ENCODE measurements around the gene DAP. TPM values are rescaled to one million over a fixed set of nuclear protein-coding genes. Genes with fewer than 3 reads are reported as not detected.

Gene DAP
- total RNA-seq, 1 experiment from 2014 or later = 95.9 TPM

DNA sequence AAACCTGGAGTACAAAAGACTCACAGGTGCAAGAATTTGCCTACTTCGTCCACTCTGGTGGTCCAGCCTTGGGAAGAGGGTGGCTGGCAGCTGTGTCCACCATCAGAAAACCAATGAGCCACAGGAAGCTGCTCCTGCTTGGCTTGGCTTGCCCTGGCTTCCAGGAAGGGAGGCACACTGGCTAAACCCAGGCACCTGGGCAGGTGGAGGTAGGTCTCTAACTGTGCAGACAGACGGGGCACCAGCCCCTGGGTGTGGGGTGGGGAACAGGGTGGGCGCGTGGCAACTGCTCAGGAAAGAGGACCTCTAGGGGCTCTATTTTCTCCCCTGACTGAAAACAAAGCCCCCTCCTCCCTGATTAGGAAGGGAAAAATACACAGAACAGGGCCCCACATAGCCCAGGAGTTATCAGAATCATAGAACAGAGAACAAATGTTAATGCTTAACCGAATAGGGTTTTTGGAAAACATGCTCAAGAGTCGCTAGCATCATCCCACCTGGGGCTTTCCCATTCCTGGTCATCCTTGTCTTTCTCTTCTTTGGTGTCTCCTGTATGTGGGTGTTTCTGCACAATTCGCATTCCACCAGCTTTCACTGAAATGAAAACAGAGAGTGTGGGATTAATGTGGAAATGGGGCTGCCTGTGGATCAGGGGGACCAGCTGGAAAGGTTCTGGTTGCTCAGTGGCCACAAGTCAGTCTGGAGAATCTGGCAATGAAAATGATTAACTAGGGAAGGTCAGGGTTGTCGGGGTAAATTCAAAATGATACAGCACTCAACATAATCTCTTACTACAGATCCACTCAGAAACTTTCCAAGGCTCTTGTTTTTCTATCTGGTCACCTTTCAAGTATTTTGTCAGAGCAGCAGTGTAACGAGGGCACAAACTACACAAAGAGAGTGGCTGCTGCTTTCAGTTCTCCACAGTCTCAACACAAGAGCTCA, 13.1 kb downstream of the DAP start:
- TF ChIP-seq, protein P1, sequence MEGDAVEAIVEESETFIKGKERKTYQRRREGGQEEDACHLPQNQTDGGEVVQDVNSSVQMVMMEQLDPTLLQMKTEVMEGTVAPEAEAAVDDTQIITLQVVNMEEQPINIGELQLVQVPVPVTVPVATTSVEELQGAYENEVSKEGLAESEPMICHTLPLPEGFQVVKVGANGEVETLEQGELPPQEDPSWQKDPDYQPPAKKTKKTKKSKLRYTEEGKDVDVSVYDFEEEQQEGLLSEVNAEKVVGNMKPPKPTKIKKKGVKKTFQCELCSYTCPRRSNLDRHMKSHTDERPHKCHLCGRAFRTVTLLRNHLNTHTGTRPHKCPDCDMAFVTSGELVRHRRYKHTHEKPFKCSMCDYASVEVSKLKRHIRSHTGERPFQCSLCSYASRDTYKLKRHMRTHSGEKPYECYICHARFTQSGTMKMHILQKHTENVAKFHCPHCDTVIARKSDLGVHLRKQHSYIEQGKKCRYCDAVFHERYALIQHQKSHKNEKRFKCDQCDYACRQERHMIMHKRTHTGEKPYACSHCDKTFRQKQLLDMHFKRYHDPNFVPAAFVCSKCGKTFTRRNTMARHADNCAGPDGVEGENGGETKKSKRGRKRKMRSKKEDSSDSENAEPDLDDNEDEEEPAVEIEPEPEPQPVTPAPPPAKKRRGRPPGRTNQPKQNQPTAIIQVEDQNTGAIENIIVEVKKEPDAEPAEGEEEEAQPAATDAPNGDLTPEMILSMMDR (conservative IDR thresholded peaks at IDR 0.05; ENCODE audit: low read depth, low read length) = no peak
- no peak for TF ChIP-seq EZH2 (IDR thresholded peaks at IDR 0.05; ENCODE audit: borderline replicate concordance, low read depth, low read length, poor library complexity, severe bottlenecking)
- Histone ChIP-seq H3K4me3 (ENCODE audit: low read depth, low read length, poor library complexity, severe bottlenecking) (no peak overlapping the region), H3K36me3 (ENCODE audit: insufficient read depth, low read length, poor library complexity, severe bottlenecking) (peaks cover 34% of the 10 kb centered on the region), H3K9me3 (ENCODE audit: low read depth, low read length, poor library complexity, severe bottlenecking) (no peaks in the 10 kb centered on the region), H3K27ac (ENCODE audit: low read depth, low read length, poor library complexity, severe bottlenecking) (no peak overlapping the region), H3K4me1 (ENCODE audit: insufficient read depth, low read length, poor library complexity, severe bottlenecking) (no peaks in the 10 kb centered on the region), H3K27me3 (replicated peaks; ENCODE audit: insufficient read depth, low read depth, low read length, poor library complexity) (no peaks in the 10 kb centered on the region)
- BruUV-seq (replicated peaks) = no TSS peak
- POLR2A ChIA-PET (ENCODE audit: low non-redundant PET) = no interaction called here
- intact Hi-C loops (cut with micrococcal nuclease; ENCODE audit: unreplicated experiment) = no loop called here
- CTCF ChIA-PET = no interaction called here
- DNase-seq (ENCODE audit: low spot score) = no peak

DNA sequence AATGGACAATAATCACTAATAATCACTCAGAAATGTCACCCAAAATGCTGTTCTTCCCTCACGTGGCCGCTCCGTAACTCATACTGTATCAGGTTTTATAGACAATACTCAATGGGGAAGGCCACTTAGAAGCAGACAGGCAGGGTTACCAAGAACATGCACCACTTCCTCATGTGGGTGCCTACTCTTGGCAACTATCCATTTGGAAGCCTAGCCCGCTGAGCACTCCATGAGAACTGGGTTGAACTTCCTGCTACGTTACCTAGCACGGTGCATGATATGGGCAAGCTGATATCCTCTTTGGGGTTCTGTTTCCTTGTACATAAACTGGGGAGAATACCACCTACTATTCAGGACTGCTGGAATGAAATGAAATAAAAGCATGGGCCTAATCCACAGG, 14.3 kb downstream of the DAP start:
- Histone ChIP-seq H3K27ac (ENCODE audit: low read depth, low read length, poor library complexity, severe bottlenecking) (no peak overlapping the region), H3K4me1 (ENCODE audit: insufficient read depth, low read length, poor library complexity, severe bottlenecking) (no peaks in the 10 kb centered on the region), H3K36me3 (ENCODE audit: insufficient read depth, low read length, poor library complexity, severe bottlenecking) (peaks cover 36% of the 10 kb centered on the region), H3K27me3 (replicated peaks; ENCODE audit: insufficient read depth, low read depth, low read length, poor library complexity) (no peaks in the 10 kb centered on the region), H3K4me3 (ENCODE audit: low read depth, low read length, poor library complexity, severe bottlenecking) (no peak overlapping the region), H3K9me3 (ENCODE audit: low read depth, low read length, poor library complexity, severe bottlenecking) (no peaks in the 10 kb centered on the region)
- ChIA-PET POLR2A (ENCODE audit: low non-redundant PET) (no interaction called here), CTCF (no interaction called here)
- TF ChIP-seq EZH2 (IDR thresholded peaks at IDR 0.05; ENCODE audit: borderline replicate concordance, low read depth, low read length, poor library complexity, severe bottlenecking) = no peak
- TF ChIP-seq, protein P1 (conservative IDR thresholded peaks at IDR 0.05; ENCODE audit: low read depth, low read length) = no peak
- no peak for DNase-seq (ENCODE audit: low spot score)
- no TSS peak for BruUV-seq (replicated peaks)
- intact Hi-C loops (cut with micrococcal nuclease; ENCODE audit: unreplicated experiment) = no loop called here

- no peak for TF ChIP-seq EZH2 (IDR thresholded peaks at IDR 0.05; ENCODE audit: borderline replicate concordance, low read depth, low read length, poor library complexity, severe bottlenecking)
- TF ChIP-seq, protein P1 (conservative IDR thresholded peaks at IDR 0.05; ENCODE audit: low read depth, low read length) = no peak
- intact Hi-C loops (cut with micrococcal nuclease; ENCODE audit: unreplicated experiment) = no loop called here
- DNase-seq (ENCODE audit: low spot score) = no peak
- ChIA-PET POLR2A (ENCODE audit: low non-redundant PET) (no interaction called here), CTCF (interaction anchor here (0.7 kb wide), 1 partner anchor 43 kb away, joined by 3 read pairs; no protein-coding TSS in a partner anchor)
- BruUV-seq (replicated peaks) = no TSS peak
- peaks cover 44% of the 10 kb centered on the region for H3K36me3 ChIP-seq (ENCODE audit: insufficient read depth, low read length, poor library complexity, severe bottlenecking)
- H3K4me3 ChIP-seq (ENCODE audit: low read depth, low read length, poor library complexity, severe bottlenecking) = no peak overlapping the region
- H3K27ac ChIP-seq (ENCODE audit: low read depth, low read length, poor library complexity, severe bottlenecking) = no peak overlapping the region
- no peaks in the 10 kb centered on the region for H3K4me1 ChIP-seq (ENCODE audit: insufficient read depth, low read length, poor library complexity, severe bottlenecking)
- H3K27me3 ChIP-seq (replicated peaks; ENCODE audit: insufficient read depth, low read depth, low read length, poor library complexity) = no peaks in the 10 kb centered on the region
- H3K9me3 ChIP-seq (ENCODE audit: low read depth, low read length, poor library complexity, severe bottlenecking) = peaks cover 12% of the 10 kb centered on the region
These were observed 15.9 kb downstream of the DAP start for GRCh38 chr5:10745133-10745532.

Data from A673 (cell line).